ENCODE measurements around the gene SS18L1.

Gene SS18L1

GRCh38 chr20:62150310-62150575 is 6.7 kb downstream of the SS18L1 start:
- no peak overlapping the region for H2BK12ac ChIP-seq (ENCODE audit: low read length in 2 of 2)
- H2AFZ ChIP-seq (ENCODE audit: low read depth, low read length): no peak overlapping the region
- H3K4ac ChIP-seq (ENCODE audit: low read depth in 1 of 2, low read length in 2 of 2): no peak overlapping the region
- 98% methylated on average over 11 of the region's 11 CpGs for WGBS
- peaks cover 42% of the 10 kb centered on the region for H3K4me1 ChIP-seq (ENCODE audit: control insufficient read depth, insufficient read depth, low read depth, low read length)
- H3K23ac ChIP-seq (ENCODE audit: low read length in 2 of 2): no peak overlapping the region
- H3K27me3 ChIP-seq (ENCODE audit: control insufficient read depth in 1 of 2, insufficient read depth in 1 of 2, low read length in 2 of 2): no peaks in the 10 kb centered on the region
- H3K18ac ChIP-seq (ENCODE audit: low read depth in 1 of 2, low read length in 2 of 2): no peak overlapping the region
- peaks cover 34 to 57% of the 10 kb centered on the region in 2 experiments for H3K36me3 ChIP-seq (ENCODE audit: control insufficient read depth in 1 of 2, insufficient read depth in 2 of 2, low read depth in 1 of 2, low read length in 2 of 2)
- H2AK5ac ChIP-seq (ENCODE audit: low read length, severe bottlenecking): no peak overlapping the region
- no peak overlapping the region for H4K8ac ChIP-seq (ENCODE audit: low read length)
- H2BK15ac ChIP-seq (ENCODE audit: low read depth, poor library complexity, severe bottlenecking): no peak overlapping the region
- peaks cover 33% of the 10 kb centered on the region for H3K79me1 ChIP-seq (replicated peaks; ENCODE audit: low read length, poor library complexity, severe bottlenecking)
- H3K9me3 ChIP-seq (ENCODE audit: control insufficient read depth, low read length): no peaks in the 10 kb centered on the region
- H3K14ac ChIP-seq (ENCODE audit: low read length in 2 of 2): no peak overlapping the region
- no peak overlapping the region for H3K4me3 ChIP-seq (ENCODE audit: insufficient read depth in 1 of 2, low read depth in 1 of 2, low read length in 2 of 2)
- no peak for DNase-seq
- H3K9ac ChIP-seq (ENCODE audit: low read length): no peak overlapping the region
- no peak overlapping the region for H2BK120ac ChIP-seq (ENCODE audit: low read depth, low read length)
- no peak overlapping the region for H2BK5ac ChIP-seq (ENCODE audit: low read depth, low read length, poor library complexity, severe bottlenecking)
- H3K4me2 ChIP-seq (ENCODE audit: low read length, poor library complexity, severe bottlenecking): no peak overlapping the region
- H4K91ac ChIP-seq (ENCODE audit: low read length): no peak overlapping the region
- H3K27ac ChIP-seq (ENCODE audit: low read length, poor library complexity, severe bottlenecking): no peak overlapping the region

- Histone ChIP-seq H2AK5ac (ENCODE audit: low read length, severe bottlenecking) (no peak overlapping the region), H3K18ac (ENCODE audit: low read depth in 1 of 2, low read length in 2 of 2) (no peak overlapping the region), H2BK120ac (ENCODE audit: low read depth, low read length) (no peak overlapping the region), H3K36me3 (ENCODE audit: control insufficient read depth in 1 of 2, insufficient read depth in 2 of 2, low read depth in 1 of 2, low read length in 2 of 2) (peaks cover 24 to 54% of the 10 kb centered on the region in 2 experiments), H3K4me2 (ENCODE audit: low read length, poor library complexity, severe bottlenecking) (no peak overlapping the region), H2BK5ac (ENCODE audit: low read depth, low read length, poor library complexity, severe bottlenecking) (no peak overlapping the region), H3K27me3 (ENCODE audit: control insufficient read depth in 1 of 2, insufficient read depth in 1 of 2, low read length in 2 of 2) (no peaks in the 10 kb centered on the region), H2BK15ac (ENCODE audit: low read depth, poor library complexity, severe bottlenecking) (no peak overlapping the region), H3K9me3 (ENCODE audit: control insufficient read depth, low read length) (no peaks in the 10 kb centered on the region), H2AFZ (ENCODE audit: low read depth, low read length) (no peak overlapping the region), H2BK12ac (ENCODE audit: low read length in 2 of 2) (no peak overlapping the region), H3K9ac (ENCODE audit: low read length) (no peak overlapping the region), H3K4me3 (ENCODE audit: insufficient read depth in 1 of 2, low read depth in 1 of 2, low read length in 2 of 2) (no peak overlapping the region), H3K79me1 (replicated peaks; ENCODE audit: low read length, poor library complexity, severe bottlenecking) (peaks cover 39% of the 10 kb centered on the region), H3K23ac (ENCODE audit: low read length in 2 of 2) (no peak overlapping the region), H3K4ac (ENCODE audit: low read depth in 1 of 2, low read length in 2 of 2) (no peak overlapping the region), H4K91ac (ENCODE audit: low read length) (no peak overlapping the region), H4K8ac (ENCODE audit: low read length) (no peak overlapping the region), H3K14ac (ENCODE audit: low read length in 2 of 2) (no peak overlapping the region), H3K27ac (ENCODE audit: low read length, poor library complexity, severe bottlenecking) (no peak overlapping the region), H3K4me1 (ENCODE audit: control insufficient read depth, insufficient read depth, low read depth, low read length) (peaks cover 51% of the 10 kb centered on the region)
- over 99% methylated on average over 11 of the region's 11 CpGs for WGBS
- no peak for DNase-seq
Measured at GRCh38 chr20:62151225-62151624, 7.7 kb downstream of the SS18L1 start.

- Histone ChIP-seq H2AFZ (ENCODE audit: low read depth, low read length) (no peak overlapping the region), H3K36me3 (ENCODE audit: control insufficient read depth in 1 of 2, insufficient read depth in 2 of 2, low read depth in 1 of 2, low read length in 2 of 2) (peaks cover 23 to 55% of the 10 kb centered on the region in 2 experiments), H3K4ac (ENCODE audit: low read depth in 1 of 2, low read length in 2 of 2) (no peak overlapping the region), H3K23ac (ENCODE audit: low read length in 2 of 2) (no peak overlapping the region), H3K4me2 (ENCODE audit: low read length, poor library complexity, severe bottlenecking) (no peak overlapping the region), H3K9ac (ENCODE audit: low read length) (no peak overlapping the region), H3K18ac (ENCODE audit: low read depth in 1 of 2, low read length in 2 of 2) (no peak overlapping the region), H3K79me1 (replicated peaks; ENCODE audit: low read length, poor library complexity, severe bottlenecking) (peaks cover 45% of the 10 kb centered on the region), H3K9me3 (ENCODE audit: control insufficient read depth, low read length) (no peaks in the 10 kb centered on the region), H4K8ac (ENCODE audit: low read length) (no peak overlapping the region), H3K4me3 (ENCODE audit: insufficient read depth in 1 of 2, low read depth in 1 of 2, low read length in 2 of 2) (no peak overlapping the region), H2AK5ac (ENCODE audit: low read length, severe bottlenecking) (no peak overlapping the region), H3K4me1 (ENCODE audit: control insufficient read depth, insufficient read depth, low read depth, low read length) (peaks cover 57% of the 10 kb centered on the region), H2BK12ac (ENCODE audit: low read length in 2 of 2) (no peak overlapping the region), H2BK15ac (ENCODE audit: low read depth, poor library complexity, severe bottlenecking) (no peak overlapping the region), H3K14ac (ENCODE audit: low read length in 2 of 2) (no peak overlapping the region), H3K27me3 (ENCODE audit: control insufficient read depth in 1 of 2, insufficient read depth in 1 of 2, low read length in 2 of 2) (no peaks in the 10 kb centered on the region), H2BK120ac (ENCODE audit: low read depth, low read length) (no peak overlapping the region), H4K91ac (ENCODE audit: low read length) (no peak overlapping the region), H3K27ac (ENCODE audit: low read length, poor library complexity, severe bottlenecking) (no peak overlapping the region), H2BK5ac (ENCODE audit: low read depth, low read length, poor library complexity, severe bottlenecking) (no peak overlapping the region)
- 89% methylated on average over 23 of the region's 23 CpGs for whole genome bisulfite sequencing
- DNase-seq: no peak
Measured at GRCh38 chr20:62151835-62152364, 8.3 kb downstream of the SS18L1 start.

- Histone ChIP-seq H3K9me3 (ENCODE audit: control insufficient read depth, low read length) (no peaks in the 10 kb centered on the region), H2BK5ac (ENCODE audit: low read depth, low read length, poor library complexity, severe bottlenecking) (no peak overlapping the region), H3K14ac (ENCODE audit: low read length in 2 of 2) (no peak overlapping the region), H3K23ac (ENCODE audit: low read length in 2 of 2) (no peak overlapping the region), H2BK12ac (ENCODE audit: low read length in 2 of 2) (no peak overlapping the region), H3K4ac (ENCODE audit: low read depth in 1 of 2, low read length in 2 of 2) (no peak overlapping the region), H4K8ac (ENCODE audit: low read length) (no peak overlapping the region), H3K27me3 (ENCODE audit: control insufficient read depth in 1 of 2, insufficient read depth in 1 of 2, low read length in 2 of 2) (no peaks in the 10 kb centered on the region), H2BK15ac (ENCODE audit: low read depth, poor library complexity, severe bottlenecking) (no peak overlapping the region), H3K4me3 (ENCODE audit: insufficient read depth in 1 of 2, low read depth in 1 of 2, low read length in 2 of 2) (no peak overlapping the region), H3K36me3 (ENCODE audit: control insufficient read depth in 1 of 2, insufficient read depth in 2 of 2, low read depth in 1 of 2, low read length in 2 of 2) (peaks cover 23 to 78% of the 10 kb centered on the region in 2 experiments), H2BK120ac (ENCODE audit: low read depth, low read length) (no peak overlapping the region), H3K4me2 (ENCODE audit: low read length, poor library complexity, severe bottlenecking) (no peak overlapping the region), H3K79me1 (replicated peaks; ENCODE audit: low read length, poor library complexity, severe bottlenecking) (peaks cover 58% of the 10 kb centered on the region), H3K9ac (ENCODE audit: low read length) (no peak overlapping the region), H2AK5ac (ENCODE audit: low read length, severe bottlenecking) (no peak overlapping the region), H3K27ac (ENCODE audit: low read length, poor library complexity, severe bottlenecking) (no peak overlapping the region), H2AFZ (ENCODE audit: low read depth, low read length) (no peak overlapping the region), H4K91ac (ENCODE audit: low read length) (no peak overlapping the region), H3K4me1 (ENCODE audit: control insufficient read depth, insufficient read depth, low read depth, low read length) (peaks cover 45% of the 10 kb centered on the region), H3K18ac (ENCODE audit: low read depth in 1 of 2, low read length in 2 of 2) (no peak overlapping the region)
- no peak for DNase-seq
- 94% methylated on average over 28 of the region's 29 CpGs for WGBS
Measured at GRCh38 chr20:62155428-62156253, 12.1 kb downstream of the SS18L1 start.

All from mesenchymal stem cell (in vitro differentiated cells and primary cell).